Amygdala (tissue), 56 donors: ENCODE results near the gene NAV2.

Experiments
- DNase-seq, 56 donors: peaks; one replicate each; lab custom pipeline; 2025; lab: John Stamatoyannopoulos, UW

The NAV2 gene

DNA sequence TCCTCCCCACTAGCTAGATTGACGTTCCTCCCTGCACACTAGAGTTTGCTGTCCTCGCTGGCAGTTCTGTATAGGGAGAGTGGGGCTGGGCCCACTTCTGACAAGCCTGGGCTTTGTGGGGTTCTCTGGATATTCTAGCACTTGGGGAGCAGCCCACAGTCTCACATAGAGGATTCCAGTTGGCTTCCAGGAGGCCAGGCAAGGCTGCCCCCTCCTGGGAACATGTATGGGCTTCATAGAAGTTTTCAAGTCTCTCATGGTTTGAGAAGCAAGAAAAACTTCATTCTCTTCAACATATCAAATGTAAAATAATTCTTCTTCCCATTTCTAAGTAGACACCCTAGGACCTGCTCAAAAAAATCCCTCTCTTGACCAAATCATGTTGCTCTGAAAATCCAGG, 87.5 kb downstream of the NAV2 start:
- DNase-seq, result peak in 3 of 56 donors; percentile 15 to 27 (median 27)

DNA sequence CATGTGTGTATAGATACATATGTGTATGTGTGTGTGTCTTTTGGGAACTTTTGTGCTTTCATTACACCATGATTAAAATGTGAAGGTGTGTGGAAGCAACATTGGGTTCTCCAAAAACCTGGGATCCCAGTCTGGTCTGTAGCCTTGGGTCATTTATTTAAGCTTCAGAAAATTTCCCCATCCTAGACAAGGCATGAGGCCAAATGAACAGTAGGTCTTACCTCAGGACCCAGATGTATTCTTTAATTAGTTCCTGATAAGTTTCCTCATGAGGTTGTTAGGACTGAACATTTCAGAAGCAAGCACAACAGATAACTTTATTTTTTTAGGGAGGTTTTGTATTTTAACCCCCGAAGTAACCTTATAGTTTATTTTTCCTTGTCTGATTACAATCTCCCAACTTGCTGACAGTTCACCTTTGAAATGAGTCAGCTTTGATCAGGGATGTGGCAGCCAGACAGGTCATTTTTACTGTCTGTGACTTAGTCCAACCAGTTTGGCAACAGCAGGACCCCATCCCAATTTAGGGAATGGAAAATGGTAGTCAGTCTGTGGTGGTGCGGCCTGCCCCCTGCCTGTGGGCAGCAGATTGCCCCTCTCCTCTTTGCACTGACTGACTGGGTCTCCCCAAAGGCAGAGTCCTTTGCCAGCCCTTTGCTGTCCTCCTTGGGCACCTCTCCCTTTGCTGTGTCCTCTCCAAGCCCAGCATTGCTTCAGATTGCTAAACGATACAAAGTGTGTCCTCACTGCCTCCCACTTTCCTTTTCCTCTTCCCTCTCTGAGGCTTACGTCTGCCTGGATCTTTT, 88.3 kb downstream of the NAV2 start:
- DNase-seq, result no peak

DNA sequence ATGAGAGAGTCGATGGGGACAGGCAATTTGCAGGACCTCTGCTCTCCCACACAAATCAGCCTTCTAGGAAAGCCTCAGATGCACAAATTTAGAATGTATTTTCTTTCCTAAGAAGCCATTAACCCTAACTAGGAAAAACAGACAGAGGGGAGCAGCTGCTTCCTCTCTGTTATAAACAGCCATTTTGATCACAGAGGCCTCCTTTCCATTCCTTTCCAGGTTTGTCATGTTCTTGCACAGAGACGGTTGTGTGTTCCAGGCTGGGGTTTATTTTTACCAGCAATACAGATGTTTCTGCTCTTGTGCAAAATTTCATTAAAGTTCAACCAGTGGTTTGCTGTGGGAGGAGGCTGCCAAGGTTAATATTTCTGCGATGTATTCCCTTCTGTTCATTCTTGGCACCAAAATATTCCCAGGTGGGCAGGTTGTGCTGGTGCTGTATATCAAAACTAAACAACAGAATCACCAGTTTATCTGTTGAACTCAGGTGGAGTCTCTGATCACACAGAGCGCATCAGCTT, 90.2 kb downstream of the NAV2 start:
- DNase-seq, result no peak

DNA sequence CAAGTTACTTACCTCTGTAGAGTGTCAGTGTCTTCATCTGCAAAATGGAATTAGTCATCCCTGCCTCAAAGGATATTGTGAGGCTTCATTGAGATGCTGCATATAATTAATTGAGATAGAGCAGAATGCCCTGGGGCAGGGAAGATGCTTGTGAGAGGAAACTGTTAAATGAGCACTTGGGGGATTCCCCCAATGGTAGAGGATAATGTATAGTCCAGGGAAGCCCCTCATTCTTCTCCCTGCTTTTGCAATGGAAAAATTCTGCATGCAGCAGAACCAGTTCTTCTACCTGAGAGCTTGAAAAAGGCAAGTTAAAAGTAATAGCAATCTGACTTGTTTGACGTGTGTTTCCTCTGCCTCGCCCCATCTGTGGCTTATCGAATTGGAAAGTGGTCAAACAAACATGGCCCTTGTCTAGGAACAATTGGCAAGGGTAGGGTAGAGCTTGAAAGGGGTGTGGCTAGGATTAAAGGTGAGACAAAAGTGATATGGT, 90.9 kb downstream of the NAV2 start:
- no peak for DNase-seq

DNA sequence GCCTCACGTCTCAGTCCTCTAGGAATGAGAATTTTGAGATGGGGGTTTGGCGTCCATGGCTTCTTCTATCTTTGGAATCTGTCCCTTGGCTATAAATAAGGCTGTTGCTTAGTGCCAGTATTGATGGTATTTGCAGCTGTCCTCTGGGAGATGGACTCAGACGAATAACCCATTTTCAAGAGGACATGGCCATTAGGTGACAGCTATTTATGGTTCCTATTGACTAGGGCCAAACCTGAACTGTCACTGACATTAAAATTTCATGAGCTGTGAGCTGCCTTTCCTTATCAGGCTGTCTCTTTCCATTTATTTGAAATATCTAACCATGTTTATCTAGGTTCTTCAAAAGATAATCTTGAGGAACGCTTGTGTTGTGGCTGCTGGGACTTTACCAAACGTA, 92.7 kb downstream of the NAV2 start:
- DNase-seq, result no peak

DNA sequence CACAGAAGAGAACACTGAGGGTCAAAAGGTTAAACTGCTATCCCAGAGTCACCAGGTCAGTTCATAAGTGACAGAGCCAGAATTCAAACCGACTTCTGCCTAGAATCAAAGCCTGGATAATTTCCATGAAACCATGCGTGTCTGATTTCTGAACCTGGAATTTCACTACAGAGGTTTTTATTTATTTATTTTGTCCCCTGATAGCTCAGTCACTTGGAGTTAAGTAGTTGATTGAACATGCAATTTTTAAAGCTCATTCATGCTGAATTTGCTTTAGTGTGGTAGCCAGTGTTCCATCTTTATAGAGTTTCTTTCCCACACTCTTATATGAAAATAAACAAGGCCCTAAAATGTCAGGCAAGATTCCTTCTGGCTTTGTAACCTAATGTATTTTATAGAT, 93.2 kb downstream of the NAV2 start:
- no peak for DNase-seq

DNA sequence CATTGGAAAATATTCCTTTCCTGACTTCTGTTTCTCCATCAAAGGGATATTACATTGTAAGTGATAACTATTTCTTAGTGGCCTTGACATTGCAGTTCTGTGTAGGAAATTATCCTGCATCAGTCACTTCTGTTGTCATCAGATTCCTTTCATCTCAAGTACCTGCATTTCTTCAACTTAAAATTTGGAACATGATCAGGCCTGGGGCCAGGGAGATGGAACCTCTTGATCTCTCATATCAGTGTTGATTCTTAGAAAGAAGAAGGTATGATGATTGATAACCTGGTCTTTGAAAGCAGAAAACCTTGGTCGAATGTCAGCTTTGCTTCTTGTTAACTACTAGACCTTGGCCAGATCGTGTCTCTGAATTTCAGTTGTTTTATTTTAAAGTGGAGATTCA, 93.6 kb downstream of the NAV2 start:
- no peak for DNase-seq

DNA sequence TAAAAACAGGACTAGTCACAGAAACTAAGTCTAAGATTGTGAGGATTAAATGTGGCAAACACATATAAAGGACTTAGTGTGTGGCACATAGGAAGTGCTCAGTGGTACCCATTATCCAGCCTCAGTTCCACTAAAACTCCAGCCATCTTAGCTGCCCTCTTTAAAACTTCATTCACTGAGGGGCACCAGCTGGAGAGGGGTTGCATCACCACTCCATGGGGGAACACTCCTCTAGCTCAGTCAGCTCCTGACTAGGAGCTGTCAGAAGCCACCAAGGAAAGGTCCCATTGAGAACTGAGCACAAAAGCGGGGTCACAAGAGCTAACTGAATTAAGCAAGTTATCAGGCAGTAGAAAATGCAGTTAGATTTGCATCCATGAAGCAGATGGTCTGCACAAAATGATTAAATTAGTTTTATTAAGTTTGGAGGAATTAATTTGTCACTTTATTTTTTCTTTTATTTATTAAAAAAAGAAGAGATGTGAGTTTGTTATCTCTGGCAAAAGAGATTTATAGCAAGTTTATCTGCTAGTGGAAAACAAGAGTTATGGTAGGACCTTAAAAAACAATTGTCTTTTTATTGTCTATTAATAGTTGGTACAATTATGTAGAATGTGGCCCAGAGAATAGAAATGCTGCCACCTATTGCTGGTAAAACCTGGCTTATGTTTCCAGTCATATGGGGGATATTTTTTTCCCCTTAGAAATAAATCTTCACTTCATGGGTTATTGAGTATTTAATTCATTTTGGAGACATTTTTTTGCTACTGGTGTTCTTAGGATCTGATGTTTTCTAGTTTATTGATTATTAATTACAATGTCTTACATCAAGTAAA, 95.7 kb downstream of the NAV2 start:
- no peak for DNase-seq

DNA sequence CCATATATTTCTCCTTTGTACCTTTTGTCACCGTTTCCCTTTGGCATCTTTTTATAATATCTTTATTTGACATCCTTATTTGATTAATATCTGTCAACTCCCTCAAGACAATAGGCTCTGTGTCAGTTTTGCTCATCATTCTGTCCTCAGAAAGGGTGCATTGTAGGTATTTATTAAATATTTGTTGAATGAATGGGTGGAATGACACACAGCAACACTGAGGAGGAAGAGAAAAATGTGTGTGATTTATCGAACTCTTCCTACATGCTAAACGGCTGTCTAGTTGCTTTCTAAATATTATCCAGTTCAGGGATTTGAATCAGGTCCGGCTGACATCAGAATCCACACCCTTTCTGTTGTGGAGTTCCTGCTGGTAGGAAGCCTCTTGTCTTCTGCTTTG, 98.2 kb downstream of the NAV2 start:
- no peak for DNase-seq

DNA sequence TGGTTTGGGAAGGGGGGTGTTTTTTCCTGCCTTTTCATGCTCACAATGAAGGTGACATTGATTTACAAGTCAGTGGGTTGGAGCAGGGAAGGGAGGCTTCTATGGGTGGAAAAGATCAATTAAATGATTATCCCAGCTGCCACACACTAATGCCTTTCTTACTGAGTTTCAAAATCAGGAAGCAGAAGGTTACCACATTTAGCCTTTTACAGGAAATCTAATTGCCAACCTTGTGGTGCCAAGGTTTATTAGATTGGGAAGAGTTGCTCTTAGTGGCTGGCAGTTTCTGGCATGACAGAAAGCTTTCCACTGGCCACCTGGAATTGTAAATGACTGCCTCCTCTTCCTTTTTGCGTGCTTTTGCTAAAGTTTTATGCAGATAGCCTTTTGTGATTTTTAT, 98.7 kb downstream of the NAV2 start:
- DNase-seq, result no peak

DNA sequence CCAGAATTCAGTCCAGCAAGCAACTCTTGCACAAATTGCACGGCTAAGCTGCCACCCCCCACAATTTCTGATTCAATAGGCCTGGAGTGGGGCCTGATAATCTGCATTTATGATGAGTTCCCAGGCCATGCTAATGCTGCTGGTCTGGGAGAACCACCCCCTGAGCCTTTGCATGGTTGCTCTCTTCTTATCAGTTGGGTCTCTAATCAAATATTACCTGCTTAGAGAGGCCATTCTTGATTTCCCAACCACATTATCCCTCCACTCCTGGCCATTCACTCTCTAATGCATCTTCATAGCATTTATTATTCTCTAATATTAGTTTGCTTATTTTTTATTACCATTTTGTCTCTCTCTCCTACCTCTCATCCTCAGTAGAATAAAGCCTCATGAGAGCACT, 99.5 kb downstream of the NAV2 start:
- no peak for DNase-seq

DNA sequence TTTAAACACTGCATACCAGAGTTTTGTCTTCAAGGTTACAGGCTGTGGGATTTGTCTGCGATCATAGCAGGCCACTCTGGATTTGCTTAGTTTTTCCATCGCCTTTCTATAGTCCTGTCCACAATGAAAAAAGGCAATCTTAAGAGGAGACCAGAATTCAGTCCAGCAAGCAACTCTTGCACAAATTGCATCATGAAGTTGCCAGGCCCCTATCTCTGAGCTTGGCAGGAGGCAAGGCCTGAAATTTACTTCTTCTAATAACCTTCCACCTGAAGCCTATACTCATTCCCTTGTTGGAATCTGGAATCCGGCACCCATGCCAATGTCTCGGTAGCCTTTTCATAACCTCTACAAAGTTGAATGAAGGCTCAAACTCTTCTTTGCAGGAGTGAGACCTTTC, 100.1 kb downstream of the NAV2 start:
- DNase-seq, result no peak

DNA sequence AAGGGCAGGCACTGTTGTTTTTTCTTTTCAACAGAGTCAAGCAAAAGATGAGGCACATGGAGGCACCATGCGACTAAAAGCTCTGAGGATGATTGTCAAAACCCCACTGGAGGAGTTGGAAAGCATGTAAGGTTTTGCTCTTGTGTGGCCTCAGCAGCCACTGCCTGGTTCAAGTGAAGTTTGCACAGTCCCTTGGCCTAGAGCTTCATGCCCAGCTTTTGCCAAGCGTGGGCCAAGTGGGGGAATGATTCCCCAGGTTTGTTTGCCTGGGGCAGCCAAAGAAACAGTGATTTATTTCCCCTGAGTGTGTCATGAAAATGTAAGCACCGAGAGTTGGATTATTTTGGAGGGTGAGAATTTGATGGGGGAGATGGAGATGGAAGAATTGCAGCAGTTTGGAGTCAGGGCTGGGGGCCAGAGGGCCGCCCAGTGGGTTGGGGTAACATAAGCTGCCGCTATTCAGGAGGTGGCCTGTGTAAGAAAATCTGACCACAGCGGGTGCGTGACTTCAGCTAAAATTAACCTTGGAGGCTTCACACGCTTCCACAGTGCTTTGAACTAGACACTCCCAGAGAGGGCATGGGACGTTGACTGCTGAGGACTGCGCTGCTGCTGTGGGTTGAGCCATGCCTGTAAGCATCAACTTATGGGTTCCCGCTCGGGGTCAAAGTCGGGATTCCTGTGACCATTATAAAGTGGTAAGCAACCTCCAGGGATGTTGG, 100.7 kb downstream of the NAV2 start:
- no peak for DNase-seq

DNA sequence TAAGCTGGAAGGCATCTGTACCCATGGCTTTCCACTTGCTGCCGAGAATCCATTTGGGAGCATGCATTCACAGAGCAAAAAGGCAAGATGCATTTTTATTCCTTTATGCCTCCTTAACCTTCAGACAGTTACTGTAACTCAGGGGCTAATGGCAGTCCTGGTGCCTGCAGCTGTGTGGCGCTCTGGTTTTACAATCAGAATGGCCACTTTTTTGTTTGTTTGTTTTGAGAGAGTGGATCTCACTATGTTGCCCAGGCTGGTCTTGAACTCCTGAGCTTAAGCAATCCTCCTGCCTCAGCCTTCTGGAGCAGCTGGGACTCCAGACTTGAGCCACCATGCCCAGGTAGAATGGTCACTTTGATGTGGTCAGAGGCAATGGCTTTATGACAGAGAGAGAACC, 101.8 kb downstream of the NAV2 start:
- DNase-seq, result no peak

DNA sequence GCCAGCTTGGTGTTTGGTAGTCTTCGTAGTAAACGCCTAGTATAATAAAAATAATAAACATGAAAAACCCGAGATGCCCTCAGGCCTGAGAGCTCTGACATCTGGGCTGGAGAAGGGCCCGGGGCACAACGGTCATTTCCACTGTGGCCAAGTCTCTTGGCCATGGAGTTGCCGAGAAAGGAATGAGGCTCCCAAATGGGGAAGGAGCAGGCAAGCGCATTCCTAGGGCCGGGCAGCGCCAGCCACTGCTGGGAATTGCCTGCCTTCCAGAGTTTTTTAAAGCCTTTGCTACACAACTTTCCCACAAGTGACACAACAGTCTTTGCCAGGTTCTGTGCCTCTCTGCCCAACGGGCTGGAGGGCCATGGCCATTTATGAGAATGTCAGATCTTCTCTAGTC, 103.4 kb downstream of the NAV2 start:
- DNase-seq, result peak in 27 of 56 donors; percentile 5 to 53 (median 24)

DNA sequence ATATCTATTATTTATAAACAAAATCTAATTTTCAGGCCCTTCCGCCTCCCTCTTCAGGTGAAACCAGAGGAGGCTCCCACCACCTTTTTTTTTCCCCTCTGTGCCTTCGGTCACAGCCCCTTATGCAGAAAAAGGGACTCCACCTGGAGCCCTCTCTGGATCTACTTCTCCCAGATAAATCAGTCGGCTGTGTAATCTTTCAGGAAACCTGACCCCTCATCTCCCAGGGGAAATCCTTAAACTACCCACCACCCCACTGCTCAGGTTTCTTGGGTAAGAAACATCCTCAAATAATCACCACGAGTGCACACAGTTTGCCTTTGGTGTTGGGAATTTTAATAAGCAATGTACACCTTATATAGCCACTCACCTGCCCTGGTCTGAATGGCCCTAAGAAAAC, 104.2 kb downstream of the NAV2 start:
- no peak for DNase-seq

DNA sequence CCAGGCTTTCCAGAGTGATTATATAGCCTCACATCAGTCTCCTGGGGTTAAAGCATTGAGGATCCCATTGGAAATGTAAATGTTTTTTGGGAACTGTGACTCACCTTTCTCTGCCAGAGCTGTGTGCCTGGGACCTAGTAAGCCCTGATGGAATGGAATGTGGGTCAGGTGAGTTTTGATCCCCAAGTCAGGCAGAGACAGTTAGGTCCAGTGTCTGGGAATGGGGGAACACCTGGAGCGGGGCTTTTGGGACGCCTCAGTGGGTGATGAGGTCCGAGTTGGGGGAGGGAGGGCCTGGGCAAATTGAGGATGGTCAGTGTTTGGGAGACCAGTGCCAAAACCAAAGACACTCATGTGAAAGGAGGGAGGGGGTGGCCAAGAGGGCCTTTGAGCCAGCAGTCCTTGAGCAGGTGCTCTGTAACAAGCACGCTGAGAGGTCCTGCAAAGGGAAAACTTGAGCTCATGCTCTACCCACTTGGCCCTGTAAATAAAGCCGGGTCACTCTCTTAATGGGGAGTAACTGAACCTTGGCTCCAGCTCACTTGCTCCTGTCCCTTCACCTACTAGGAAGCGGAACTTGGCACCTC, 104.7 kb downstream of the NAV2 start:
- peak in 1 of 56 donors; percentile 16 for DNase-seq

DNA sequence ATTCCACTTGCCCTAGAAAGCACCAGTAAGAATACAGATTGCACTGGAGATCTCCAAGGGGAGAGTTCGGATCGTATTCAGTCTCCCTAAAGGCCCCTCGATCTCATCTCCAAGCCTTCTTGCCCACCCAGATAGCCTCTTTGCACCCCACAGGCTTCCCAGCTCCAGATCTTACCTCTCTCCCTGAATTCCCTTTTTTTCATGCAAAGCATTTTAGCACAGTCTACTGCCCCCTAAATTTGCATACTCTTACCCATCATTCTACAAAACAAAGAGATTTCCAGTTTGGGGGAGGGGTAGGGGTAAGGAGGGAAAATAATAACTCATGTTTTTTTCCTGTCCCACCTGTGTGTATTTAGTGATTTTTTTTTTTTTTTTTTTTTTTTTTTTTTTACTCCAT, 105.2 kb downstream of the NAV2 start:
- DNase-seq, result no peak

DNA sequence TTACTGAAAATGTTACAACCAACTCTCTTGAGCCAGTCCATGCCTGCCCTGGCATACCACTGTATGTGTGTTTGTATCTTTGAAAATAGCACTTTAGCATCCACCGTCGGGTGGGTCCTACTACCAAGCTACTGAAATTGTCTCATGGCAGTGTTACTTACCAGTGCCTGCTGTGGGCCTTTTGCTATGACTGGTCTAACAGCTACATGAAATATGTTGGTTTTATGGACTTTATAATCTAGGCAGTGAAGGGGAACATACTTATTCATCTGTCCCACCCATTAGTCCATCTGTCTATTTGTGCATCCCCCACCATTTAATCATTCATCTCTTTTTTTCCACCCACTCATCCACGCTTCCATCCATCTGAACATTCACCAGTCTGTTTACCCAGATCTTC, 106.0 kb downstream of the NAV2 start:
- DNase-seq, result no peak

DNA sequence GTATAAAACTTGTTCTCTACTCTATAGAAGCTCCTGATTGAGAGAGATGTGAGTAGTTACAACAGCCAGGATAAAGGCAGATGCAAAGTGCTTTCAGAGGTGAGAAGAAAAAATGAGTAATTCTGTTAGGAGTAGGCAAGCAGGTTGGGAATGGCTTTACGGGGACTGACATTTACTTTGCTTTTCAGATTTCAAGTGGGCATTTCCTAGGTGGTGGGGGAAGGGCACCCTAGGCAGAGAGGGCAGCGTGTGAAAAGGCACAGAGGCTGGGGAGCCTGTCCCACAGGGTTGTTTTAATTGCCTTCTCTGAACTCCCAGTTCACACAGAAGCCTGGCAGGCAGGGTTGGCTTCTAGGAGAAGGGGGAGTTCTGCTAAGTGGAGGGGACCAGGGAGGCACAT, 106.5 kb downstream of the NAV2 start:
- DNase-seq, result no peak

DNA sequence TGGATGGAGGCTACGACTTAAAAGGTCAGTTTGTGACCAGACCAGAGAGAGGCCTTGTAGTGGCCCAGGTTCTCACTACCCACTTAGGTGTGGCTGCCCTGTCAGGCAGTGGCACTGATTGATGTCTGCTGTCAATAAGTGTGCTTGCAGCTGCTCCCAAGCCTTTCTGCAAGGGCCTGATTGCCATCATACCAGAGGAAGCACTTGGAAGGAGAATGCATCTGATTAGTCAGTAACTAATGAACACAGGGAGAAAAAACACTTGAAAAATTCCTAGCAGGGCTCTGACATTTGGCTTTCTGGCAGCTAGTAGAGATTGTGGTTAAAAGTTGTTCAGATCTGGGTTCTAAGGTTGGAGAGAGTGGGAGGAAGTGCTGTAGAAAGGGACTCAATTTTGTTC, 107.5 kb downstream of the NAV2 start:
- no peak for DNase-seq
